Measurements from ENCODE around the gene ADAMTS9.

DNA sequence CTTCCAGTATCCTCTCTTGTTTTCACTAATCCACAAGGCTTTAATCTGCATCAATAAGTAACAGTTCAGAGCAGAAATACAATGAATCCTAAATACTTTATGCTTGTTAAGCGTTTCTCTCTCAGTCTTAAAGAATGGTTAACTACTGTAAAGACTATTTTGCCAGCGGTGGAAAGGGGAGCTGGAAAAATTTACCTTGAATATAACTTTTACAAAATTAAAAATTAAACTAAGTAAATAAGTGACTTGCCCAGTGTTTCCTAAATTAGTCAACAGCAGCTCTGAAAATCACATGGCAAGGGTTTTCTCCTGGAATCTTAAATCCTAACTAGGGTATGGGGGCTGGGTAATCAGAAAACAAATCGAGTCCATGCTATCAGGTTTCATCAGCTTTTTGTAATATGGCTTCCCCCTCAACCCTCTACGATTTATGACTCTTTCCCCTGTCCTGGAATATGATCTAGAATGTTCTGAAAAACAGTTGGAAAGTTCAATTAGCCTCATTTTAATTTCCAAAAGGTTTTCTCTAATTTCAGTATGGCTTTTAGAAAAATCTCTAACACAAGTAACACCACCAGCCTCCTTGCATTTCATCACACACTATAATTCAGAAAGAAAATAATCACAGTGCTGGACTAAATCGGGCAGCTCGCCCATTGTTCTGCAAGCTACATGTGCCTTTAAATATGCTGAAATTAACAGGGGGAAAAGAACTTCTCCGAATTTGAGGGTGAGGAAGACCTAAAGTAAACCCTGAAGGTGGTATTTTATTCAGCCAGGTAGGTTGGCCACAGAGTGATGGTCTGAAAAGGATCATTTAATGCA is 133.5 kb downstream of the ADAMTS9 start:
- TF ChIP-seq, protein P1, sequence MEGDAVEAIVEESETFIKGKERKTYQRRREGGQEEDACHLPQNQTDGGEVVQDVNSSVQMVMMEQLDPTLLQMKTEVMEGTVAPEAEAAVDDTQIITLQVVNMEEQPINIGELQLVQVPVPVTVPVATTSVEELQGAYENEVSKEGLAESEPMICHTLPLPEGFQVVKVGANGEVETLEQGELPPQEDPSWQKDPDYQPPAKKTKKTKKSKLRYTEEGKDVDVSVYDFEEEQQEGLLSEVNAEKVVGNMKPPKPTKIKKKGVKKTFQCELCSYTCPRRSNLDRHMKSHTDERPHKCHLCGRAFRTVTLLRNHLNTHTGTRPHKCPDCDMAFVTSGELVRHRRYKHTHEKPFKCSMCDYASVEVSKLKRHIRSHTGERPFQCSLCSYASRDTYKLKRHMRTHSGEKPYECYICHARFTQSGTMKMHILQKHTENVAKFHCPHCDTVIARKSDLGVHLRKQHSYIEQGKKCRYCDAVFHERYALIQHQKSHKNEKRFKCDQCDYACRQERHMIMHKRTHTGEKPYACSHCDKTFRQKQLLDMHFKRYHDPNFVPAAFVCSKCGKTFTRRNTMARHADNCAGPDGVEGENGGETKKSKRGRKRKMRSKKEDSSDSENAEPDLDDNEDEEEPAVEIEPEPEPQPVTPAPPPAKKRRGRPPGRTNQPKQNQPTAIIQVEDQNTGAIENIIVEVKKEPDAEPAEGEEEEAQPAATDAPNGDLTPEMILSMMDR (IDR thresholded peaks at IDR 0.05), result no peak
- TF ChIP-seq EZH2 (IDR thresholded peaks at IDR 0.05), result no peak

Data from neural progenitor cell (in vitro differentiated cells).